OCI-LY3 (cell line): ENCODE results near the gene WDR53.

Source experiments
- CTCF ChIP-seq: fragments of 200-600, 300-600 bp; sonication (generic); IDR thresholded peaks from 2 replicates; pipeline ENCODE4 v1.5.1; 2014; ENCODE audit warnings: antibody characterized with exemption, low read length, low read depth
- EZH2phosphoT487 ChIP-seq: fragments of 200-600 bp; shearing (Covaris generic); IDR thresholded peaks from 2 replicates; pipeline ENCODE4 v1.6.1; 2018; ENCODE audit warnings: antibody characterized with exemption, mixed run types, low read depth

GRCh38 chr3:196517162-196517800 lies 51.1 kb downstream of the WDR53 start:
- TF ChIP-seq CTCF (peak; percentile 31), EZH2phosphoT487 (no peak)
